Measurements from ENCODE around the gene IVD.

Gene IVD

GRCh38 chr15:40458495-40459371, 53.1 kb downstream of the IVD start:
- no peak for DNase-seq (ENCODE audit: low read depth in 2 of 2)

- DNase-seq (ENCODE audit: low read depth in 2 of 2), result no peak
Measured at GRCh38 chr15:40459391-40460015, 53.9 kb downstream of the IVD start.

- no peak for DNase-seq (ENCODE audit: low read depth in 2 of 2)
Measured at GRCh38 chr15:40460404-40460803, 54.8 kb downstream of the IVD start.

GRCh38 chr15:40461958-40462357, 56.4 kb downstream of the IVD start:
- no peak for DNase-seq (ENCODE audit: low read depth in 2 of 2)

GRCh38 chr15:40463279-40463678, 57.7 kb downstream of the IVD start:
- no peak for DNase-seq (ENCODE audit: low read depth in 2 of 2)

- no peak for DNase-seq (ENCODE audit: low read depth in 2 of 2)
Measured at GRCh38 chr15:40463886-40464545, 58.4 kb downstream of the IVD start.

- DNase-seq (ENCODE audit: low read depth in 2 of 2), result no peak
Measured at GRCh38 chr15:40464595-40465185, 59.1 kb downstream of the IVD start.

- no peak for DNase-seq (ENCODE audit: low read depth in 2 of 2)
Measured at GRCh38 chr15:40465939-40466338, 60.3 kb downstream of the IVD start.

- DNase-seq (ENCODE audit: low read depth in 2 of 2), result no peak
Measured at GRCh38 chr15:40466426-40467260, 61.0 kb downstream of the IVD start.

- no peak for DNase-seq (ENCODE audit: low read depth in 2 of 2)
Measured at GRCh38 chr15:40467261-40467615, 61.6 kb downstream of the IVD start.

- DNase-seq (ENCODE audit: low read depth in 2 of 2), result no peak
Measured at GRCh38 chr15:40468898-40469331, 63.3 kb downstream of the IVD start.

GRCh38 chr15:40469776-40470390, 64.3 kb downstream of the IVD start:
- no peak for DNase-seq (ENCODE audit: low read depth in 2 of 2)

GRCh38 chr15:40470423-40471104, 65.0 kb downstream of the IVD start, which contains the start of gene CHST14:
CHST14 (plus strand) TSS chr15:40470984; CDS start chr15:40471214, 230 bp downstream.
- peak; percentile 45 to 60 for DNase-seq (ENCODE audit: low read depth in 2 of 2)

All from stimulated activated CD4-positive, alpha-beta T cell treated with anti-CD3 and anti-CD28 coated beads, Interleukin-1b, Interleukin-23, amount 100 ng/mL, for 4 hours (primary cell).